Gastroesophageal sphincter (tissue), 3 donors: ENCODE measurements around the gene TMEM54.

Source experiments
- EP300 ChIP-seq: sonication (generic); formaldehyde crosslinking; IDR thresholded peaks from one replicate; pipeline ENCODE4 v1.6.1; 2017; ENCODE audit warnings: antibody characterized with exemption, mild to moderate bottlenecking
- POLR2A ChIP-seq, 2 donors: fragments of 450-650 bp; IDR thresholded peaks; one replicate each; pipeline ENCODE4 v1.6.1; 2017; ENCODE audit warnings: antibody characterized with exemption in 2 of 2, mild to moderate bottlenecking in 2 of 2, moderate library complexity in 1 of 2
- TF ChIP-seq, protein P1 (sequence below), 4 experiments: fragments of 200-600 bp in 2 of 4; fragments of 450-650 bp in 2 of 4; sonication (generic) in 1 of 4; IDR thresholded peaks; one replicate each; pipeline ENCODE4 v1.5.1; 2017 to 2019; ENCODE audit warnings: antibody characterized with exemption in 4 of 4, mild to moderate bottlenecking in 2 of 4, moderate library complexity in 2 of 4

- TF ChIP-seq EP300 (no peak), POLR2A (IDR thresholded peaks at IDR 0.05) (no peak)
- TF ChIP-seq, protein P1, sequence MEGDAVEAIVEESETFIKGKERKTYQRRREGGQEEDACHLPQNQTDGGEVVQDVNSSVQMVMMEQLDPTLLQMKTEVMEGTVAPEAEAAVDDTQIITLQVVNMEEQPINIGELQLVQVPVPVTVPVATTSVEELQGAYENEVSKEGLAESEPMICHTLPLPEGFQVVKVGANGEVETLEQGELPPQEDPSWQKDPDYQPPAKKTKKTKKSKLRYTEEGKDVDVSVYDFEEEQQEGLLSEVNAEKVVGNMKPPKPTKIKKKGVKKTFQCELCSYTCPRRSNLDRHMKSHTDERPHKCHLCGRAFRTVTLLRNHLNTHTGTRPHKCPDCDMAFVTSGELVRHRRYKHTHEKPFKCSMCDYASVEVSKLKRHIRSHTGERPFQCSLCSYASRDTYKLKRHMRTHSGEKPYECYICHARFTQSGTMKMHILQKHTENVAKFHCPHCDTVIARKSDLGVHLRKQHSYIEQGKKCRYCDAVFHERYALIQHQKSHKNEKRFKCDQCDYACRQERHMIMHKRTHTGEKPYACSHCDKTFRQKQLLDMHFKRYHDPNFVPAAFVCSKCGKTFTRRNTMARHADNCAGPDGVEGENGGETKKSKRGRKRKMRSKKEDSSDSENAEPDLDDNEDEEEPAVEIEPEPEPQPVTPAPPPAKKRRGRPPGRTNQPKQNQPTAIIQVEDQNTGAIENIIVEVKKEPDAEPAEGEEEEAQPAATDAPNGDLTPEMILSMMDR (IDR thresholded peaks at IDR 0.05): no peak
Measured at GRCh38 chr1:32918179-32918578, 17.0 kb upstream of the TMEM54 start.
